SK-MEL-5 (cell line): Measurements from ENCODE around the gene BCL2L15. TPM values are rescaled to one million over a fixed set of nuclear protein-coding genes. Genes with fewer than 3 reads are reported as not detected.

ENCODE experiments used
- DNase-seq: peaks from one replicate; pipeline ENCODE4 v3.0.0-alpha.2; 2016; ENCODE audit warnings: low read depth, low spot score
- in situ Hi-C: cut with HindIII; loops from 2 replicates; pipeline ENCODE4 v1.10.0; 2016; ENCODE audit warnings: low sequenced_read_pairs, high pct_unique_total_duplicates, low pct_unique_long_range_greater_than_20kb
- total RNA-seq: library from RNA; depleted of rRNA; stranded (reverse); fragments of >200 nt; shearing (Covaris generic); gene quantifications from 2 replicates; pipeline ENCODE4 v1.2.3, GENCODE V29; 2014

BCL2L15 gene
- total RNA-seq, 1 experiment from 2014 or later = not detected

- DNase-seq = no peak
- in situ Hi-C loops = no loop called here
Measured at GRCh38 chr1:113913887-113914664, 26.7 kb upstream of the BCL2L15 start.

- no peak for DNase-seq
- in situ Hi-C loops = no loop called here
Measured at GRCh38 chr1:113913312-113913668, 25.9 kb upstream of the BCL2L15 start.

GRCh38 chr1:113912594-113913311 lies 25.4 kb upstream of the BCL2L15 start:
- in situ Hi-C loops = no loop called here
- DNase-seq = no peak

- no peak for DNase-seq
- in situ Hi-C loops = no loop called here
Measured at GRCh38 chr1:113905435-113905861, 18.1 kb upstream of the BCL2L15 start.

GRCh38 chr1:113904674-113905434 lies 17.5 kb upstream of the BCL2L15 start, which contains the start of the genes AP4B1 and DCLRE1B:
Gene AP4B1 (minus strand): TSS chr1:113904799. CDS start chr1:113904717, 82 bp downstream.
Gene DCLRE1B (plus strand): TSS chr1:113905326. CDS start chr1:113905587, 261 bp downstream.
- peak; percentile 99 for DNase-seq
- in situ Hi-C loops = no loop called here

- in situ Hi-C loops = no loop called here
Measured at GRCh38 chr1:113904293-113904673, 16.9 kb upstream of the BCL2L15 start.

GRCh38 chr1:113903501-113904292 lies 16.3 kb upstream of the BCL2L15 start:
- DNase-seq = no peak

More at GRCh38 chr1:113904293-113904673, 16.9 kb upstream of the BCL2L15 start:
- no peak for DNase-seq

GRCh38 chr1:113901191-113901590 lies 13.8 kb upstream of the BCL2L15 start:
- DNase-seq = no peak
- in situ Hi-C loops = no loop called here

More at GRCh38 chr1:113903501-113904292, 16.3 kb upstream of the BCL2L15 start:
- in situ Hi-C loops = no loop called here

GRCh38 chr1:113899111-113899510 lies 11.7 kb upstream of the BCL2L15 start:
- DNase-seq = no peak
- in situ Hi-C loops = no loop called here

GRCh38 chr1:113898241-113898814 lies 10.9 kb upstream of the BCL2L15 start:
- in situ Hi-C loops = no loop called here
- no peak for DNase-seq

- in situ Hi-C loops = no loop called here
Measured at GRCh38 chr1:113895961-113896360, 8.6 kb upstream of the BCL2L15 start.

GRCh38 chr1:113895098-113895497 lies 7.7 kb upstream of the BCL2L15 start:
- in situ Hi-C loops = no loop called here

More at GRCh38 chr1:113895961-113896360, 8.6 kb upstream of the BCL2L15 start:
- DNase-seq = no peak

GRCh38 chr1:113893267-113893666 lies 5.9 kb upstream of the BCL2L15 start:
- in situ Hi-C loops = no loop called here
- no peak for DNase-seq

More at GRCh38 chr1:113895098-113895497, 7.7 kb upstream of the BCL2L15 start:
- no peak for DNase-seq

- in situ Hi-C loops = no loop called here
- DNase-seq = no peak
Measured at GRCh38 chr1:113891631-113892220, 4.3 kb upstream of the BCL2L15 start.

- in situ Hi-C loops = no loop called here
- DNase-seq = no peak
Measured at GRCh38 chr1:113890816-113891215, 3.4 kb upstream of the BCL2L15 start.
